Measurements from ENCODE around the gene BBS9.

- TF ChIP-seq CTCF (IDR thresholded peaks at IDR 0.05): no peak
- TF ChIP-seq ZFX (IDR thresholded peaks at IDR 0.05; ENCODE audit: borderline replicate concordance): no peak
Measured at GRCh38 chr7:33287738-33288137, 158.4 kb downstream of the BBS9 start.
